DMS114 treated with DMSO at 0.1 percent for 48 hours (cell line): ENCODE measurements around the gene BEST4.
"Not testable (repeated sequence)": the region's sequence is repeated elsewhere in the genome, so short reads cannot be mapped to it uniquely, and the experiment has no call there.

Source experiments
- DNase-seq: peaks from one replicate; lab custom pipeline; 2025; ENCODE audit not compliant: unreplicated experiment; lab: John Stamatoyannopoulos, UW

BEST4 gene

DNA sequence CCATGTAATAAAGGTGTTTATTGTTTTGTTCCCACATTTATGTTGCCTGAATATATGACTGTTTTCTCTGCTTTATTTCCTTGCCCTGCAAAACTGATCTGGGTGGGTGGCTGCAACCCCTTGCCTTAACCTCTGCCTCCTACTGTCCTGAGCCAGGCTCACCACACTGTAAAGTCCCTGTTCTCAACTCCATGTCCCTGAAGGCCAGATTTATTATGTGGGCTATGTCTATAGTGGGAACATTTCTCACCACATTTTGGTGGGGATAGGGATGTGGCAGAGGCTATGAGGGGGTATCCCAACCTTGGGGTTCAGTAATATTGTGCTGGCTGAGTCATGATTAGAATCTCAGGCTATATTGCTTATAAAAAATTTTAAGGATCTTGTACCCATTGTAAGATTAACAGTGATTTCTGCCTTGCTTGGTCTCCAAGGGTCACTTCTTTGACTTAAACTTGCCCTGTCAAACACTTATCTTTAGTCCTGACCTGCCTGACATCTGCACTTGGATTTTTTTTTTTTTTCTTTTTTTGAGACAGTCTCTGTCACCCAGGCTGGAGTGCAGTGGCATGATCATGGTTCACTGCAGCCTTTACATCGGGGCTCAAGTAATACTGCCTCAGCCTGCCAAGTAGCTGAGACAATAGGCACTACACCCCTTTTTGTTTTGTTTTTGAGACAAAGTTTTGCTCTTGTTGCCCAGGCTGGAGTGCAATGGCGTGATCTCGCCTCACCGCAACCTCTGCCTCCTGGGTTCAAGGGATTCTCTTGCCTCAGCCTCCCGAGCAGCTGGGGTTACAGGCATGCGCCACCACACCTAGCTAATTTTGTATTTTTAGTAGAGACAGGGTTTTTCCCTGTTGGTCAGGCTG lies 9.0 kb downstream of the BEST4 start:
- no peak for DNase-seq

DNA sequence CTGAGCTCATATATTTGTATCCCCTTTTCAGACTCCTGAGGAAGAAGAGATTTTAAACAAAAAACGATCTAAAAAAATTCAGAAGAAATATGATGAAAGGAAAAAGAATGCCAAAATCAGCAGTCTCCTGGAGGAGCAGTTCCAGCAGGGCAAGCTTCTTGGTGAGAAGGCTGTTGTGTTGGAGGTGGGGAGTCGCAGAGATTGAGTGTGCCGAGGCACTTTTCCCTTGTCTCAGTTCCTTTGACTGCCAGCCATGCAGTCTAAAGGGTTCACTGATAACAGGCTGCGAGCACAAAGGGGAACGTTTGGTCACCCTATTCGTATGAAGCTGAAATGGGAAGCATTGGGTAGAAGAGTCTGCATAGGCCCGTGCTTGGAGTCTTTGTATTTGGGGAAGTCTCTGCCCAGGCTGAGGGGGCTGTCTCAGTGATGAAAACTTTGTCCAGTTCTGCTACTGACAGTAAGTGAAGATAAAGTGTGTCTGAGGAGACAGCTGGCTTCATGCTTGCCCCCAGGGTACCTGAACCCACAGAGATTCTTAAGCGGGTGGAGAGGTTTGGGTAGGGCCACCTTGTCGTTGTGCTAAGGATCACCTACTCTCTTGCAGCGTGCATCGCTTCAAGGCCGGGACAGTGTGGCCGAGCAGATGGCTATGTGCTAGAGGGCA lies 9.9 kb downstream of the BEST4 start:
- DNase-seq: no peak

DNA sequence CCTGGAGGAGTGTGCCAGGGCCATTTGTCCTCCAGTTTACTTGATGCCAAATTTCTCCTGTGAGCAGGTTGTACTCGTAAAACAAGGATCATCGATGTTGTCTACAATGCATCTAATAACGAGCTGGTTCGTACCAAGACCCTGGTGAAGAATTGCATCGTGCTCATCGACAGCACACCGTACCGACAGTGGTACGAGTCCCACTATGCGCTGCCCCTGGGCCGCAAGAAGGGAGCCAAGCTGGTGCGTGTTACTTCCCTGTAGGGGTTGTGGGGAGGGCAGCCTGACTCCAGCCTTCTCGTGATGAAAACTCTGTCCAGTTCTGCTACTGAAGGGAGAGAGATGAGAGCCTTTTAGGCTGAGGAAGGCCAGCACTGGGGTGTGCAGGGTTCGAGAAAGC lies 10.4 kb downstream of the BEST4 start:
- no peak for DNase-seq

GRCh38 chr1:44776730-44777068 lies 11.3 kb downstream of the BEST4 start:
- no peak for DNase-seq

DNA sequence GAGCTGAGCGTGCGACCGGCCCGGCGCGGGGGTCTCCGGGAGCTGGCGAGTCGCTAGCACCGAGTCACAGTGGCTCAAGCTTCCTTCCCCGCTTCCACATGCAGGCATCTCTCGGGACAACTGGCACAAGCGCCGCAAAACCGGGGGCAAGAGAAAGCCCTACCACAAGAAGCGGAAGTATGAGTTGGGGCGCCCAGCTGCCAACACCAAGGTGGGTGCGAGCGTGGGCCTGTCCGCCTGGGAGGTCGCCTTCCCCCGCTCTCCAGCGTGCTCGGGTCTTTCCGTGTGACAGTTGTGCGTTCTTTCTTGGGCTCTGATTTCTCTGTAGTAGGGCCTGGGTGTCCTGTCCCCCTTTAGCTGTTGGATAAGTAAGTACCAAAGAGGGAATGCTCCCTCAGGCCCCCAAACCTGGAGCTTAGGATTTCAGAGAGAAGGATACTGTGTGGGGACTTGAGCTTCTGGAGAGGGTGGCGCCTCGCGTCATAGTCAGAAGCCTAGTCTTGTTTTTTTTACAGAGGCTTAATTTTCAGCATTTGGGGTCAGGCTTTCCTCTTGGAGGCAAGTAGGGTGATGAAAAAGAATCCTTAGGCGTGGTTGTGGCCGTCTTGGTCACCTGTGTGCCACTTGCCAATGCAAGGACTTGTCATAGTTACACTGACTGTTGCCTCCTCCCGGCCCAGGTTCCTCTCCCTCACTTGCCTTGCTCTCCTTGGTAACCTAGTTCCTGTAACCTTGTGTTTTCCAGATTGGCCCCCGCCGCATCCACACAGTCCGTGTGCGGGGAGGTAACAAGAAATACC lies 11.8 kb downstream of the BEST4 start:
- DNase-seq: no peak

GRCh38 chr1:44775078-44775929 lies 12.7 kb downstream of the BEST4 start, which contains the start of gene RPS8:
Gene RPS8 (plus strand): TSS chr1:44775540. CDS start chr1:44775597, 57 bp downstream.
- peak; percentile 94 for DNase-seq

DNA sequence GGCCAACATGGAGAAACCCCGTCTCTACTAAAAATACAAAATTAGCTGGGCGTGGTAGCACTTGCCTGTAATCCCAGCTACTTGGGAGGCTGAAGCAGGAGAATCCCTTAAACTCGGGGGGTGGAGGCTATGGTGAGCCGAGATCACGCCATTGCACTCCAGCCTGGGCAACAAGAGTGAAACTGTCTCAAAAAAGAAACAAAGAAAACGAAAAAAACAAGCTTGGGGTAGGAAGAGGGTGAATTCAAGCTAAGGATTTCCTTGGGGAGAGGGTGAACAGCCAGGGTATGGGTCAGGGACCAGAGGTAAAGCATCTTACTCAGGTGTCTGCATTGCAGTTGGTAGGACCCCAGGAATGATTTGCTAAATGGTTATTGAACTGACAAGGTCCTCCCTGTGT lies 21.5 kb downstream of the BEST4 start:
- DNase-seq: not testable (repeated sequence)

DNA sequence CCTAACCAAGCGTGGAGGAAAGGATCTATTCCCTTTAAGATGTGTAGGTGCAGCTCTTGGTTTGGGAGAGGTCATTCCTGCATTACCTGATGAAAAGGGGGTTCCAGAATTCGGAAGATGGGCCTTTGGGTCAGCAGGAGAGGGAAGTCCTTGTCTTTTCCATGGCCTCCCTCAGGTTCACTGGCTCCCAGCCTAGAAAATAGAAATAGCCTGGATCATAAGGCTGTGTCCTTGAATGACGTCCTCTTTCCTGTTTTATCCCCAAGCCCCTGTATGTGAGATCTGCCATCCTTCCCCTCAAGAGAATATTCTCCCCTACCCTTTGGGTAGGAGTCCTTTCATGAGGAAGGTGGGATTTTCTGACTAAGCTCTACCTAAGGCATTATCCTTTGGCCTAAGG lies 27.1 kb downstream of the BEST4 start:
- DNase-seq: no peak

- DNase-seq: no peak
These were observed 28.9 kb downstream of the BEST4 start for GRCh38 chr1:44759077-44759476.

- DNase-seq: no peak
These were observed 30.6 kb downstream of the BEST4 start for GRCh38 chr1:44757420-44757819.

GRCh38 chr1:44747878-44748277 lies 40.1 kb downstream of the BEST4 start:
- DNase-seq: no peak

GRCh38 chr1:44743211-44743610 lies 44.8 kb downstream of the BEST4 start:
- no peak for DNase-seq

DNA sequence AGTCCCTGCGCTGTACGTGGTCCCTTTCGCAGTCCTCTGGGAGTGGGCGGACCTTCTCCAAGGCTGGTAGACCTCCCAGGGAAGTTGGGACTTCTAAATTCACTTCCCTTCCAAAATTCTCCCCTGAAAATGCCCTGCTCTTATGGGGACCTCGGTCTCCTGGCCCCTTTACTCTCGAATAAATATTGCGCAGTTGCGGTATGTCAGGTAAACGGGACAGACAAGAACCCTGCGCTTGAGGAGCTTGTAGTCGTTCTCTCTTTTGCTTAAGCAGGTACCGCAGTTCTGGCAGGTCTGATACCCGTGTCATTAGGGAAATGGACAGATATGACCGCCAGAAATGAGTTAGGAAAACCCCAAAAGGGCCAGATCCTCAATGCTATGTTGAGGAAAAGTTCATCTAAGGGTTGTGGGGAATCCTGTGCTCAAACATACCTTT lies 47.8 kb downstream of the BEST4 start:
- DNase-seq: no peak

- DNase-seq: peak; percentile 97
These were observed 48.4 kb downstream of the BEST4 start, which contains the start of gene KIF2C for GRCh38 chr1:44739307-44740178. Gene KIF2C (plus strand): TSS chr1:44739837. CDS start chr1:44739933, 96 bp downstream.

- DNase-seq: not testable (repeated sequence)
These were observed 49.0 kb downstream of the BEST4 start for GRCh38 chr1:44738953-44739306.

DNA sequence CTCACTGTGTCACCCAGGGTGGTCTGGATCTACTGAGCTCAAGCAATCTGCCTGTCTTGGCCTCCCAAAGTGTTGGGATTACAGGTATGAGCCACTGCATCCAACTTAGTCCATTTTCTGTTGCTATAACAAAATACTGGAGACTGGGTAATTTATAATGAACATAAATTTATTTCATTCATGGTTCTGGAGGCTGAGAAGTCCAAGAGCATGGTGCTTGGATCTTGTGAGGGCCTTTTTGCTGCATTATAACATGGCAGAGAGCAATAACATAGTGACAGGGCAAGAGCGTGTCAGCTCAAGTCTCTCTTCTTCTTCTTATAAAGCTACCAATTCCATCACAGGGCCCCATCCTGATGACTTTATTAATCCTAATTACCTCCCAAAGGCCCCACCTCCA lies 52.0 kb downstream of the BEST4 start:
- DNase-seq: no peak

DNA sequence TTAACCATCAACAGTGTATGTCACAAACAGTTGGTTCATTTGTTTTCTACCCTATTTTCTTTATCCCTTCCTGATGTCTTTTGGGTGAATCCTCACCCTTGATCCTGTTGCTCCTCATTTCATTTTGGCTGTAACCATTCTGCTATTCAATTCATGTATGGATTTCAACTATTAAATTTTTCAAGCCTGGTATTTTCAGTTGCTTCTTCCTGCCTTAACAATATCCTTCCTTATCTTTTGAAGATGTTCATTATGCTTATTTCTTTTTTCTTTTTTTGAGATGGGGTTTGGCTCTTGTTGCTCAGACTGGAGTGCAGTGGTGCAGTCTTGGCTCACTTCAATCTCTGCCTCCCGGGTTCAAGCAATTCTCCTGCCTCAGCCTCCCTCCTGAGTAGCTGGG lies 54.2 kb downstream of the BEST4 start:
- no peak for DNase-seq
